ENCODE data around the gene OTUD7B. TPM values are rescaled to one million over a fixed set of nuclear protein-coding genes. Genes with fewer than 3 reads are reported as not detected.

The OTUD7B gene
- total RNA-seq, 1 experiment from 2014 or later, result 23.5 TPM

- no CpG with 5 or more reads among the region's 3 CpGs for WGBS (ENCODE audit: extremely low coverage, insufficient read length, low lambda C conversion rate)
- no peak overlapping the region for H4K5ac ChIP-seq (ENCODE audit: insufficient read length, low read depth, low read length)
- Mint-ChIP-seq H3K9me3 (peaks cover 13 to 17% of the 10 kb centered on the region in 2 experiments), H3K36me3 (ENCODE audit: insufficient read depth in 1 of 3, low read depth in 3 of 3) (peaks cover 42 to 69% (median 69%) of the 10 kb centered on the region in 3 experiments), H3K27ac (peak overlapping the region in 1 of 3 experiments; percentile 28; a peak in 3 of 7 replicates), H3K4me3 (no peak overlapping the region), H3K27me3 (ENCODE audit: low read depth) (no peaks in the 10 kb centered on the region), H3K4me1 (no peaks in the 10 kb centered on the region)
- H3K23me2 ChIP-seq (ENCODE audit: insufficient read length, low read depth, low read length, poor library complexity, severe bottlenecking), result no peaks in the 10 kb centered on the region
- peaks cover 1% of the 10 kb centered on the region for H3K9me3 ChIP-seq (ENCODE audit: control insufficient read depth, low read depth, low read length)
- H2BK5ac ChIP-seq (ENCODE audit: insufficient read length, low read length), result no peak overlapping the region
- DNase-seq, result no peak
- H2AFZ ChIP-seq (ENCODE audit: low read length), result no peak overlapping the region
- no peak overlapping the region for H3T11ph ChIP-seq (ENCODE audit: low read length)
- no peak overlapping the region for H3K4ac ChIP-seq (ENCODE audit: low read depth, low read length)
- no peak overlapping the region for H3K4me2 ChIP-seq (ENCODE audit: insufficient read depth, insufficient read length, low read length)
- no peak overlapping the region for H2BK120ac ChIP-seq (ENCODE audit: low read depth, low read length, poor library complexity, severe bottlenecking)
- H4K20me1 ChIP-seq (ENCODE audit: control insufficient read depth, insufficient read depth, insufficient read length), result no peaks in the 10 kb centered on the region
- H2AK5ac ChIP-seq (ENCODE audit: insufficient read length, low read length), result no peak overlapping the region
- H3K14ac ChIP-seq (ENCODE audit: insufficient read depth, low read length), result no peak overlapping the region
- no peak overlapping the region for H2BK20ac ChIP-seq (ENCODE audit: low read depth, low read length, poor library complexity, severe bottlenecking)
- no peaks in the 10 kb centered on the region for H3K79me2 ChIP-seq (ENCODE audit: insufficient read depth, low read length)
- H3K9ac ChIP-seq (ENCODE audit: extremely low read depth, insufficient read length, low read length), result no peak overlapping the region
- H2BK15ac ChIP-seq (ENCODE audit: low read depth, low read length), result no peak overlapping the region
- H3K27ac ChIP-seq (ENCODE audit: insufficient read length, low read depth, low read length), result no peak overlapping the region
- no peak overlapping the region for H3K18ac ChIP-seq (ENCODE audit: insufficient read length, low read depth, low read length)
- no peak for TF ChIP-seq CTCF (conservative IDR thresholded peaks at IDR 0.05)
- no peaks in the 10 kb centered on the region for H3K27me3 ChIP-seq (ENCODE audit: insufficient read depth, low read length)
- H4K8ac ChIP-seq (replicated peaks; ENCODE audit: insufficient read length, low read depth, low read length), result no peak overlapping the region
- H3K23ac ChIP-seq (ENCODE audit: insufficient read length, low read depth, low read length), result no peak overlapping the region
- H3K56ac ChIP-seq (ENCODE audit: insufficient read length, low read depth, low read length), result no peak overlapping the region
- H3K79me1 ChIP-seq (ENCODE audit: insufficient read depth, low read depth, low read length, poor library complexity, severe bottlenecking), result no peaks in the 10 kb centered on the region
- no peak overlapping the region for H2BK12ac ChIP-seq (ENCODE audit: insufficient read length, low read depth, low read length)
- no peak overlapping the region for H4K91ac ChIP-seq (ENCODE audit: insufficient read length, low read depth, low read length)
- H3K4me1 ChIP-seq (ENCODE audit: insufficient read depth, low read length), result no peaks in the 10 kb centered on the region
These were observed 47.2 kb downstream of the OTUD7B start for GRCh38 chr1:149963358-149963757.
